ENCODE results near the gene PEX6.

Gene PEX6

GRCh38 chr6:42936398-42936797 is 42.6 kb downstream of the PEX6 start:
- DNase-seq (ENCODE audit: low read depth, low spot score): no peak

- DNase-seq (ENCODE audit: low read depth, low spot score): no peak
These were observed 43.7 kb downstream of the PEX6 start for GRCh38 chr6:42935322-42935721.

- no peak for DNase-seq (ENCODE audit: low read depth, low spot score)
These were observed 45.8 kb downstream of the PEX6 start for GRCh38 chr6:42933205-42933604.

GRCh38 chr6:42932412-42932811 is 46.6 kb downstream of the PEX6 start:
- no peak for DNase-seq (ENCODE audit: low read depth, low spot score)

GRCh38 chr6:42929821-42930360 is 49.1 kb downstream of the PEX6 start:
- DNase-seq (ENCODE audit: low read depth, low spot score): peak; percentile 24

GRCh38 chr6:42928986-42929820 is 49.8 kb downstream of the PEX6 start, which contains the start of gene CNPY3:
TSS of gene CNPY3 (plus strand) at chr6:42929480. CDS start at chr6:42929571, 91 bp downstream.
- DNase-seq (ENCODE audit: low read depth, low spot score): peak; percentile 91

GRCh38 chr6:42925248-42925857 is 53.6 kb downstream of the PEX6 start:
- DNase-seq (ENCODE audit: low read depth, low spot score): no peak

- DNase-seq (ENCODE audit: low read depth, low spot score): no peak
These were observed 55.3 kb downstream of the PEX6 start for GRCh38 chr6:42923666-42924065.

GRCh38 chr6:42921801-42922200 is 57.2 kb downstream of the PEX6 start:
- no peak for DNase-seq (ENCODE audit: low read depth, low spot score)

GRCh38 chr6:42916288-42916687 is 62.7 kb downstream of the PEX6 start:
- DNase-seq (ENCODE audit: low read depth, low spot score): no peak

- no peak for DNase-seq (ENCODE audit: low read depth, low spot score)
These were observed 63.2 kb downstream of the PEX6 start, which contains the start of gene PTCRA for GRCh38 chr6:42915732-42916131. TSS of gene PTCRA (plus strand) at chr6:42916053. CDS start at chr6:42916070, 17 bp downstream.

- no peak for DNase-seq (ENCODE audit: low read depth, low spot score)
These were observed 64.4 kb downstream of the PEX6 start for GRCh38 chr6:42914546-42914945.
